CD4-positive, alpha-beta T cell treated with Interleukin-17A for 4 hours (primary cell): ENCODE results near the gene AFAP1.

Experiments
- DNase-seq: peaks from one replicate; pipeline ENCODE4 v3.0.0-alpha.2; 2020; ENCODE audit warnings: mixed read lengths

Gene AFAP1

DNA sequence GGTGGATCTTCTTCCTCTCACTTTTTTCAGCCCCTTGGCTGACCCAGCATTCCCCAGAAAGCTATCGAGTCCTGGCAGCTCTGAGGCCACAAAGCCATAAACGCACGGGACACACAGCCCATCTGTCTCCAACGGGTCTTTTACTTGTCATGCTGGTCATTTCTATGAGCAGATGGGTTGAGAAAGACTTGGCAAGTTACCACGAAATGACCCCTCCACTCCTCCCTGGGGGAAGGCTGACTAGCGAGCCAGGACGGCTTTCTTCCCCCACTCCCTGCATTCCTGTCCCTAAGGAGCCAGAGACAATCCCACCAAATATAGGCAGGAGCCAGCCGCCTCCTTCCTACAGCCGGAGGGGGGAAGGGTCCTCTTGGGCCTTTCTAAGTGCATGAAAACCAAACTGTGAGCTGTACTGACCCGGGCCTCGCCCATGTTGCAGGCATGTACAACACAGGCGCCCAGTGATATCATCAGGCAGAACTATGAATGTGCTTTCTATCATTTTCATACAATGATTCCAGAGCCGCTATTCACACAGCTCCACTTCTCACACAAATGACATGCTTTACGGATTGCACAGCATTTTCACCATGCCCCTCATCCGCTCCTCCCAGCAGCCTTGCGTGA is 28.6 kb downstream of the AFAP1 start:
- DNase-seq = no peak

DNA sequence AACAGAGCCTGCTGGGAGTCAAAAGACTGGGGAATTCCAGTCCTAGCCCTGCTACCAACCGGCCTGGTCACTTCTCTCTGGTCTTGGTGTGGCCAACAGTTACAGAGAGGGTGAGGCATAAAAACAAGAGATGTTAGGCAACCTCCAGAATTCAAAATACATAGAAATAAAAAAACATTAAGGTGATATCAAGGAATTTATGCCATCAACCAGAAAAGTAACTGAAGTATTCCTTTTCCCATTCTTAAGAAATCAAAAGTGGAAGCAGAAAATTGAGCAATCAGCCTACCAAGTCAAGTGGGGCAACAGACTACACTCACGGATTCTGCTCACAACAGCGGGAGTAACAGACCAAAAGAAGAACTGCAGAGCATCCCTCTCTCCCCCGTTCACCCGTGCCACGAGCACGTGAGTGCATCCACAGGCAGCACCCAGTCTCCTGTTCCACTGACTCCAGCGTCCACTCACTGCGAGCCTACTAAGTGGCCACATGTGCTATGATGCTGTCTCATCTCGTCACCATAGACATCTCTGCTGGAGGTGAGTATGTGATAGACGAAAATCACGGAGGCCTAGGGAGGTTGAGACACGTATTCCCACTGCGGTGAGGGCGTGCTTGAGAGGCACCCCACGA is 29.3 kb downstream of the AFAP1 start:
- DNase-seq = no peak

DNA sequence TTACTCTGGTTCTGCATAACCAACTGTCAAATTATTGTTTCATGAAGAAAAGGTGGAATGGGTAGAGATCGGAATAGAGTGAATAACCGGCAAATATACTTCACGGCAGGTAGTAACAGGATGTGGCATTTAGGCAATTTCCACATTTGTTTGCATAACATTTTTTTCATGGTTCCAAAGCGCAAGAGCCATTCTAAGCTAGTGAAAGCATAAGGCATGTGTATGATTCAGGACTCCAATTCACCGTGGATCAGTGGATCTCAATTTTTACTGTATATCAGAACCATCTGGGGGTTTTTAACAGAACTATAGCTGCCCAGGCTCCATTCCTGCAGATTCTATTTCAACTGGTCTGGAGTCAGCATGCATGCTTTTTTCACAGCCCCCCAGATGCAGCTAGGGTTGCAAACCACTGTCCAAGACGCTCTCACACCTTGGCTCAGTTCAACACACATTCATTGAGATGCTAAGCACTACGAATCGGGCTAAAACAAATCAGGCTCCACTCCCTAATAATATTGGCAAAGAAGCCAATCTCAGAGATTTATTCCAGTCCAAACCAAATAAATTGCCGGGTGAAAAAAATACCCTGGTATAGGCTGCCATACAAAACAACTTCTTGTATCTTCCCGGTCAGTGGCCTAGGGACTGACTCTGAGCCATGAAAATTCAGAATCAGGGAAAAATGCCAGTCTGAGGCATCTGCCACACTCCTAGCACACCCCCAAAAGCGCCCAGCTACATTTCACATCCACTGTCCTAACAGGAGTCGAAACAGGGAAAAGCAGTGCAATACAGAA is 30.0 kb downstream of the AFAP1 start:
- DNase-seq = no peak

DNA sequence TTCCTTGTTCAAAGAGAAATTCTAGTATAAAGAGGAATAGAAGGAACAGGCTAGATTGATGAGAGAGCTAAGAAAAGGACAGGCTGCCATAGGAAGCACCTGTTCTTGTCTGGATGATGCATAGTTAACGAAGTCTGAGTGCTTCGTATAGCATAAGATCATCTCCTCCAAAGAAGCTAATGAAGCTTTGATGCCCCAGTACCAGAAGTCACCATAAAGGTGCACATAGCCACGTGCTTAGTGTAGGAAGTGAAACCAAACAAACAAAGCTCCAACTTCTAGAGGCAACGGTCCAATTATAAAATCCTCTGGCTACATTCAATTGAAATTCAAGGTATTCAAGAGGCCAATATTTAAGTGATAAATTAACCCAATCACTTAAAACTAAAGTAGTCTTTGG is 31.0 kb downstream of the AFAP1 start:
- DNase-seq = no peak

DNA sequence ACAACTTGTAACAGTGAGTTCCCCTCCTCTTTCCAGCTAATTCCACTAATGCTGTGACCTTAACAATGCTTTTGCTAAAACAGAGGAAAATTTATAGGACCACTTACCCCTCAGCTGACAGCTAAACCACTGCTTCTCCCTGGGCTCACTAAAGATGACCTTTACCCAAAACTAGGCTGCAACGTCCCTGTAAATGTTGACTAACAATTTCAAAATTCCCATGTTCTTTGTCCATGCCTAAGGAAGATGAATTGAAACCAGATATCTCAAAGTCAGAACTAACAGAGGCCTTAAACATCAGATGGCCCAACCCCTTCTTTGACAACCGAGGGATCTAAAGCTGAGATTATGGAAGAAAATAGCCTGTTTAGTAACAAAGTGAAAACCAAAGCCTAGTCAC is 32.5 kb downstream of the AFAP1 start:
- no peak for DNase-seq

DNA sequence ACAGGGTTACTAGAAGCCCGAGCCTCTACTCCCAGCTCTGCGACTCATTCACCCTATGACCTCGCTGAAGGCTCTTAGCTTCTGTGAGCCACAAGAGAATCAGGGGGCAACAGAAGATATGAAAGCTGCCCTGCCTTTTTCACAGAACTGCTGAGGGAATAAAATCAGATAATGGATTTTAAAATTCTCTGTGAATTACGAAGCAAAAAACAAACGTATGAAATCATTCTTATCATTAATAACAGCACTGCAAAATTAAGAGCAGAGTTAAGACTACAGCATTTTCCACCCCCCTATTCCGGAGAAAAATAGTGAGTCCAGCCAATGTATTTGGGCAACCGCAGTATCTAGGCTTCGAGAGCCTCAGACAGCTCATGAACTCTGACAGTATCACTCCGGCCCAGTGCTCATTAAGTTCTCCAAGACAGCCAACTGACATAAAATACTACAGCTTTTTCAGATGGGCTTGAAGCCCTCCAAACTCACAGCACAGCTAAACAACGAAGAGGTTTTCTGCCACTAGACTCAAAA is 33.4 kb downstream of the AFAP1 start:
- no peak for DNase-seq

DNA sequence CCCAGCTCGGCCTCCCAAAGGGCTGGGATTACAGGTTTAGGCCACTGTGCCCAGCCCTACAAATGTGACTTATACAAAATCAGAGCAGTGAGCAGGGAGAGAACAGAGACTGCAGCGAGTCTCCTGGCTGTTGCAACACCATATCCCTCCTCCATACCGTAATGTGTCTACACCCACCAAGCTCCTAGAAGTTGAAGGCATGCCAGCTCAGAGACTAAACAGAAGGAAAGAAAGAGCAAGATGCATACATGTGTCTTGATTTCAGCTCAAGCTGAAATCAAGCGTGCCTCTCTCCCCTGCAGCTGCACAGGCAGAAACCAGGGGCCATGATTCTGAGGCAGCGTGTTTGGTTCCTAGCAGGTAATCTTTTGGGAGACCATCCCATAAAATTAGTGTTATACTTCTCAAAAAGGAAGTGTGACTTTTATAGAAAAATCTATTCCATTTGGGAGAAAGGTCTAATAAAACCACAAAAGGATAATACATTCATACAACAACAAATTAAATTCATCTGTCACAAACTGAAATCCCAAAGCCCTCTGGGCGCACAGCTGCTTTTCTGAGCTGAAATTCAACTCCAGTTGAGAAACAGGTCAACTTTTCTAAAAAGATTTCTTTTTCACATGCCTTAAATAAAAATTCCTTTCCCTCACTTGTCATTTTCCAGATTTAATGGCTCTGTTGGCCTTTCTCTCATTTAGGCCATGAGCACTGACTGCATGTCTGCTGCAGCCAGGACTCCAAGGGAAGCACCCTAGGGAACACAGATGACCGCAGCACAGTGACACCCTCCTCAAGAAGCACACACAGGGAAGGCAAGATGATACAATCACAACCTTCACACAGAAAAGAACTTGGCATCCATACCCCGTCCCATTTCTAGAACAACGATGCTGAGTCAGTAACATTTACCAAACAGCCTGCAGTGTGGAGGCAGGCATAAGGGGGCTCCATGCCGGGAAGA is 34.4 kb downstream of the AFAP1 start:
- no peak for DNase-seq

DNA sequence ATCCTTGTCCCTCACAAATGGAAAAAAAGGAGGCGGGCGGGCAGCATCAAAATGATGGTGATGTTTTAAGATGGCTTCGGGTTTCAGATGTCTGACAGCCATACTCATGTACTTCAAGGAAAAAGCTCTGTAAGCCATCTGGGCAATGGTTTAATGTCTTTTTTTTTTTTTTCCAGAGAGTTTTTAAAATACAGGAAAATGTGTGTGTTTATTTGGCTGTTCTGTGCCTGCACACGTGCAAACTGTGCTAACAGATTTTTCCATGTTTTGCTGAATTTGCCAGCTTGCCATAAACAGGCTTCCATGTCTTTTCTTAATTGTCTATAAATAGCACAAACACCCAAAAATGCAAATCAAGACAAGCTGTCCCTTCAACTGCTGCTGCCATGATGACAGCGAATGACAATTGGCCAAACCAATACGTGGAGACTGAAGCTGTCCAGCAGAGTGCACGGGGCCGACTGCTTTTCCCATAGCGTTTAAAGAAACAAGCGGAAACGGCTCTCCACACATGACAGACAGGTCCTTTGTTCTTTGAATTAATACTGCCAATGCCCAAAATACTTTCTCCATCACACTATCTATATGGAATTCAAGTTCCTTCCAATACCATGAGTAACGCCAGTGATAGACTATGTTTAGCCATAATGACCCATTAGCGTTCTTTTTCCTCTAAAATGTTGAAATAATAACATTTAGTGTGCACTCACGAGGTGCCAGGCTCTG is 35.7 kb downstream of the AFAP1 start:
- DNase-seq = no peak

DNA sequence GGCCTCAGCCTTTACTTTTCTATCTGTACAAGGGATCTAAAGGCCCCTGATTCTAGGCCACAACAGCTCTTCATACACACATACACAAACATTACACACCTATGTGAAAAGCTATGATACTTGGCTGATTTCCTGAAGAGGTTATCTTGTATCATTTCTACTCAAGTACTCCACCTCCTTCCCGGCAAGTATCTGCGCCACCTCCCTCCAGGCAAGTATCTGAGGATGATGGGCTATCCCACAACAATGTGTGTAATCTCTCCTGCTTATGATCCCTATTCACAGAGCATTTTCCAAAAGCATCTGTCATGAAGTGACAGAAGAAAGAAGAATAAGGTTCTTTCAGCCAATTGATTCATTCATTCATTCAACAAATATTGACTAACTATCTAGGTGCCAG is 36.8 kb downstream of the AFAP1 start:
- DNase-seq = no peak

DNA sequence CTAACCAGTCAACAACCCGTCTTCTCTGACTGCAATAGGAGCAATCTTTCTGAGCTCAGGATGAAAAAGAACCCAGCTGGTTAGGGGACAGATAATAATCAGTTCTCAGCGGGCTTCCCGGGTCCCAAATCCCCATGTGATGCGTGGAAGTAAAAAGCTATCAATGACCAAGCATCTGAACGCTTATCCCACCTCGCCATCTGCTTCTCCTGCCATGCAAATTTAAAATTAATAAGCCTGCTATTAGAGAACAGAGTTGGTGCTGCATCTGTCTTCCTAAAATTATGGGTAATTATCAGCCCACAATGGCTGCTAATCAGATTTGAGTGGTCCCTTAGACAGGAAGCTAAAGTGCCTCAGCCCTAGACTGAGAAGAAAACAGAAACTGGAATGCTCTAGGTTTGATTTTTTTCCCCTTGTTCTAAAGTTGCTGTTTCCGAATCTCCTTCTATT is 37.5 kb downstream of the AFAP1 start:
- DNase-seq = no peak

DNA sequence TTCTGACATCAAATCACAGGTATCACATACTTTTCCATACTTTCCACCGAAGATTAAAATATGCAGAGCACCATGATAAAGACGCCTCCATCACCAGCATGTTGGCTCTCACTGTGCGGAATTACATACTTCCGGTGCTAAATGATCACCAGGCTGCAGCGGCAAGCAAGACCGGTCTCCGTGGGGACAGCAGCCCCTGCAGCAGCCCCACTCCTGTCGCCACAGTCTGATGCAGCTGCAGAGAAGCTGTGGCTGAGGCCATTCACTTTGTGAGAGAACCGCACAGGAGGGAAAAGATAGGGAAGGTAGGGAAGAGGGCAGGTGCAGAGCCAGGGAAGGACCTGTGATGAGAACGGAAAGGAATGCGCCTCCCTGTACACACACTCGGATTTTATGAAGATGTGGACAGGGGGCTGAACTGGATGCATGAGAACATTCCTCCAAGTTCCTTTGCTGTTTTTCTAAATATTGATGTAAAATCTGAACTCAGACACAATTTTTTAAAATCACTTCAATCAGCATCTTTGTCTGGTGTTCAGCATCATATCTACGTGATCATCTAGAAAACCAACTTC is 38.3 kb downstream of the AFAP1 start:
- DNase-seq = no peak

DNA sequence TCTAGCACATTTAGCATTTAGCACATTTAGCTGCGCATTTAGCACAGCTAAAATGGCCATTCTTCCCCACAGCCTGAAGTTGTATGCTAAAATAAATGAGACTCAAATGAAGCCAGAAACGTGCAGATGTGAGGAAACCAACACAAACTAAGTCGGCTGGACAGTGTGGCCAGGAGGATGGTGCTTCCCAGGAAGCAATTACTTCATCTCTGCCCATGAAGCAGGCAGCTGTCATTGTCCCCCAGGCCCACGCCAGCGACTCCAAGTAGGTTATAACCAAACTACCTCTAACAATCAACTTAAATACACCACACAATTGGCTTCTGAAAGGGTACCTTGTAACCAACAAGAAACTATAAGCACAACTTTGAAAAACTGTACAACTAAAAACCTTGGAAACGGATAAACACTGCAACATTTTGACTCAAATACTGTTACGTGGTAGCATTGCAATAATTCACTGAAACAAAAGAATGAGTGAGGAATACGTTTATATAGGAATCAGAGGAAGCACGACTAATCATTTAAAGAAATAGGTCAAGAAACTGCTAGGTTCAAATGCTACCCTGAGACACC is 39.2 kb downstream of the AFAP1 start:
- no peak for DNase-seq

DNA sequence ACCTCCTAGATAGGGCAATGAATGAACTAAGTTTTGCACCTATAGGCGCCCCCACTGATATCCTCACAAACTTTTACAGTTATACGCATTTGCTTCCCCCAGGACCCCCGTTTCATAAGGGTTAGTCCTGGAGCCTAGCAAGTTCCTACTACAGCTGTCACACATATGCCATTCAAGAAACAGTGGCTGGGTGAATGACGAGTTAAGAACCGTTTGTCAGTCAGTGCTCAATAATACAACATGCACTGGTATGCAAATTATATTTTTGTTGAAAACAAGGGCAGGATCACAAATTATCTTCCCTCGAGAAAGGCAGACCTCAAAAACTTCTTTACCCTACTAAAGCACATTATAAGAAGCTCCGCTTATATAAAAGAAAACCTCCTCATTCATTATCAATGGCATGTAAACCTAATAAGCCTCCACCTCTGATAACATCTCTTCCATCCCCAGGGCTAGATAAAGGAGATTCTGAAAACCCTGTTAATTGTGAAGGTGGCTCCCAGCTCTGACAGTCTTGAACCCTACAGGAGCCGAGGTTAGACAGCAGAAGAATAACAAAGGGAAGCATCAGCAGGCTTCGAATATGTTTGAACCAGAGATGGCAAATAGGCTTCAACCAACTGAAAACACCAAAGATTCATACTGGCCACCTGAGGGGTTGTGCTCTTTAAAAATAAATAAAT is 40.3 kb downstream of the AFAP1 start:
- DNase-seq = no peak

DNA sequence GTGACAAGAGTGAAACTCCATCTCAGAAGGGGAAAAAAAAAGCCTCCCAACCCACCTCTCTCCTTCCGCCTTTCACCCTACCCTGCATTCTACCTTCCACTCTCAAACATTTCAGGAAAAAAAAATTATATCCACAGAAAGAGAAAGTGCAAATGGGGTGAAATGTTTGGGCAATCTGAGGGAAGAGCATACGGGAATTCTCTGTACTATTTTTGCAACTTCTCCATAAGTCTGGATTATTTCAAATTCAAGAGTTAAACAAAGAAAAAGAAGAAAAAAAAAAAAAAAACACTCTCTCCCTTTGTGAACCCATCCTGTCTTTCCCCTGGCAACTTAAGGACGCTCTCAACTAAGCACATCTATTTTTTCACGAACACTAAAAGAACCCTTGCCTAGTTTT is 41.3 kb downstream of the AFAP1 start:
- no peak for DNase-seq

DNA sequence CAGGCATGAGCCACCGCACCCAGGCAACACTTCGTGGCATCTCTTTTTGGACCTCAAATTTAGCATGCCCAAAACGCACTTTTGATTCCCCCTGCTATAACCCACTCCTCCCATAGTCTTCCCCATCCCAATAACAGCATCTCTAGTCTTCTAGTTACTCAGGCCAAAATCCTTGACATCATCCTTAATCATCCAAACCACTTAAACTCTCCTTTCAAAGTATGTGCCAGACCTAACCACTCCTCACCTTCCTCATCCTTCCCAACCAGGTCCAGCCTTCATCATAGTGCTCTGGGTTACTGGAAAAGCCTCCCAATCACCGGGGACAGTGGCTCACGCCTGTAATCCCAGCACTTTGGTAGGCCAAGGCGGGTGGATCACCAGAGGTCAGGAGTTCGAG is 41.9 kb downstream of the AFAP1 start:
- no peak for DNase-seq

DNA sequence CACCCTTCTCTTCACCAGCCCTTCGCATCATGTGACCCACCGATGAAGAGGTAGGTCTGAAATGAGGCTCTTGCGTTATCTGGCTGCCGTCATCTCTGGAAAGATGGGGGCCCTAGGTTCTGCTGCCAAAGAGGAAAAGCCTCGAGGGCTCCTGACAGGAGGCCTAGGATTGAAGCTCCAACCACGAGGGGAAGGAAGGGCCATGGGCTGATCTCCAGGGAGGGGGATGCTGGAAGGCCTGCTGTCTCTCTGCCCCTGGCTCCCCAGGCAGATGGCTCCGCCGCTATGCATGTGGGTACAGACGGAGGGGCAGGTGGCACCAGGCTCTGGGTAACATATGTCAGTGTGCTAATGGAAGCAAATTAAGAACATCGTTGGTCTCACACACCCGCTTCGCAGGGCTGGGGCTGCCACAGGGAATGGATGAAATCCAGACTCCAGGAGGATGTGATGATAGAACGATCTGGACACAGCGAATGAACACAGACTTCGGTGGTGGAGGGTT is 44.9 kb downstream of the AFAP1 start:
- DNase-seq = no peak

DNA sequence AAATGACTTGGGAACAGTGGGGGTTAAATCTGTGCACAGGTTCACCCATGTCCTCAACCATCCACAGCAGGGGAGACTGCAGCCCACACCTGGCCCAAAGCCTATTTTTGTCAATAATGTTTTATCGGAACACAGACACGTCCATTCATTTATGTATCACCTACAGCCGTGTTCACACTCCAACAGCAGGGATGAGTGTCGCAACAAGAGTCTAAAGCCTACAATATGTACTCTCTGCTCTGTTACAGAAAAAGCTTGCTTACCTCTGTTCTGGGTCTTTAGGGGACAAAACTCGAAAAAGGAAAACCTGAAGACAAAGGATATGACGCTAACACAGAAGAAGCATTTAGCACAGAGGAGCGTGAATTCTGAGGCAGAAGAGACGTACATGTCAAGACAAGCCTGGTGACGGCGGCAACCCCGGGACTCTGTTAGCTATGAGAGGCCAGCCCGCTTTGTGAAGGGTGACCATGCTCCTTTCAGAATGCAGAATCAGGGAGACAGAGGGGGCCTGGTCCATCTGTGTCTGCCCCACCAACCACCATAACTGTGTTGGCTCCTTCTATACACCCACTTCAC is 45.5 kb downstream of the AFAP1 start:
- DNase-seq = no peak

DNA sequence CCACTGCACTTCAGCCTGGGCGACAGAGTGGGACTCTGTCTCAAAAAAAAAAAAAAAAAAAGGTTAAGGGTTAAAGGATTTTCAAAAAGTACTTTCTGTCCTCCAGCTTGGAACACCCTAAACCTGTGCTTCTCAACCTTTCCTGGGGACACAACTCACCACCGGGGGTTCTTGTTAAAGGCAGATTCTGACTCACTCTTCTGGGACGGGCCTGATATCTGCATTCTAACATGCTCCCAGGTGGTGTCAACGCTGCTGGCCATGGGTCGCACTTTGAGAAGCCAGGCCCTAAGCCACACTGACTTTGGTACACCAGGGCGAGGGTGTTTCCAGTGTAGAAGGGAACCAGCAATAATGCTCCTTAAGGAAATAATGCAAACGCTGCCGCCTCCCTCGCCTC is 46.1 kb downstream of the AFAP1 start:
- no peak for DNase-seq

DNA sequence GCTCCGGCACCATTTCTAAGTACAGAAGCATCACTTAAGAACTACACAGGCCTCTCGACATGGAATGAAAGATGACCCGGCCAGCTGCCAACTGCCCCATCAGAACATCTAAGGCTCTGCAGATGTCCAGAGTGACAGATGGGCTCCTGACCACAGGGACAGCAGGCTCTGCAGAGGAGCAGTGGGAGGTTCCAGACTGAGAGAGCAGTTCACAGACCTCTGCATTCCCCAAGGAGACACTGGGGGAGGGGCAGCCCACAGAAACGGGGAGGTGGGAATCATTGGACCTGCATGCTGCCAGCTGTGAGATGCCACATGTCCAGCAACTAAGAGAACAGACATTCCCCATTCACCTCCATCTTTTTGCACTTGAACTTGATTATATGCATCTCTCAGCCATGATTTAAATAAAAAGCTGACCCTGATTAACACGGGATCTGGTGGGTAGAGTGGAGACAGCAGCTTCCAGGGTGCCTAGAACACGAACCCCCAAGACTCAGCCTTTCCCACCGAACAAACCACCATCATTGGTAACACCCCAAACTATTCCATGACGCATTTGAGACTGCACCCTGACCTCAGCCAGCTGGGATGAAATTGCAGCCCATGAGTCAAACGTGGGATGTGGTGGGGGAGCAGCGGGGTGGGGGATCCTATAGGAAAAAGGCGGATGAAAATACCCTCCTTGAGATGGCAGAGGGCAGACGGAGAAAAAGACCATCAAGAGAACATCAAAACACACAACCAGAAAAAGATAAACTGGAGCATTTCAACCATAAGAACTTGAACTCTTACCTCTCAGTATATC is 47.2 kb downstream of the AFAP1 start:
- no peak for DNase-seq
